GM21529 (cell line): ENCODE data around the gene FUT4.
"Not testable (repeated sequence)": the region's sequence is repeated elsewhere in the genome, so short reads cannot be mapped to it uniquely, and the experiment has no call there.

Experiments
- ATAC-seq: cut with Tn5 transposase; IDR thresholded peaks from one replicate; pipeline ENCODE4 v1.9.1; 2021; ENCODE audit not compliant: unreplicated experiment

The FUT4 gene

GRCh38 chr11:94543695-94544645, at the start of gene FUT4:
Gene FUT4, plus strand, starts transcription at chr11:94543921. Its CDS starts 213 bp downstream, at chr11:94544134.
- peak; percentile 86 for ATAC-seq

- ATAC-seq = peak; percentile 58
Measured at GRCh38 chr11:94494126-94494680, 49.5 kb upstream of the FUT4 start.

- no peak for ATAC-seq
Measured at GRCh38 chr11:94500181-94500580, 43.5 kb upstream of the FUT4 start.

GRCh38 chr11:94501522-94501921, 42.2 kb upstream of the FUT4 start:
- no peak for ATAC-seq

- no peak for ATAC-seq
Measured at GRCh38 chr11:94504689-94505293, 38.9 kb upstream of the FUT4 start.

- ATAC-seq = not testable (repeated sequence)
Measured at GRCh38 chr11:94506513-94506912, 37.2 kb upstream of the FUT4 start.

GRCh38 chr11:94507485-94507884, 36.2 kb upstream of the FUT4 start:
- no peak for ATAC-seq

GRCh38 chr11:94511932-94512781, 31.6 kb upstream of the FUT4 start, which contains the start of gene C11orf97:
Gene C11orf97, plus strand, starts transcription at chr11:94512461. Its CDS starts 68 bp downstream, at chr11:94512529.
- ATAC-seq = peak; percentile 84

GRCh38 chr11:94513091-94513490, 30.6 kb upstream of the FUT4 start:
- no peak for ATAC-seq

- ATAC-seq = no peak
Measured at GRCh38 chr11:94515398-94515797, 28.3 kb upstream of the FUT4 start.

GRCh38 chr11:94516725-94517124, 27.0 kb upstream of the FUT4 start:
- ATAC-seq = no peak

GRCh38 chr11:94518300-94518699, 25.4 kb upstream of the FUT4 start:
- ATAC-seq = no peak

- no peak for ATAC-seq
Measured at GRCh38 chr11:94519478-94520084, 24.1 kb upstream of the FUT4 start.

GRCh38 chr11:94521684-94522083, 22.0 kb upstream of the FUT4 start:
- peak; percentile 52 for ATAC-seq

GRCh38 chr11:94524341-94524740, 19.4 kb upstream of the FUT4 start:
- no peak for ATAC-seq

- no peak for ATAC-seq
Measured at GRCh38 chr11:94525546-94526324, 18.0 kb upstream of the FUT4 start.

GRCh38 chr11:94526645-94527438, 16.9 kb upstream of the FUT4 start:
- ATAC-seq = no peak

GRCh38 chr11:94528551-94528950, 15.2 kb upstream of the FUT4 start:
- no peak for ATAC-seq

- no peak for ATAC-seq
Measured at GRCh38 chr11:94532211-94532610, 11.5 kb upstream of the FUT4 start.
